GM12865 (cell line): Measurements from ENCODE around the gene SLC35E1.

Source experiments
- DNase-seq: peaks from one replicate; pipeline ENCODE4 v3.0.0; 2010; ENCODE audit warnings: low read depth
- H3K4me3 ChIP-seq: 2 replicates; pipeline ENCODE4 v1.5.1; 2011; ENCODE audit warnings: mild to moderate bottlenecking, low read depth, low read length, control low read depth
- TF ChIP-seq, protein P1 (sequence below): IDR thresholded peaks from 2 replicates; pipeline ENCODE4 v1.5.1; 2011; ENCODE audit warnings: low read length, control low read depth, low read depth, inconsistent platforms; ENCODE audit not compliant: insufficient read depth; ENCODE audit errors: missing control alignments

SLC35E1 gene

GRCh38 chr19:16530540-16531379 lies 41.5 kb downstream of the SLC35E1 start:
- no peak for DNase-seq
- TF ChIP-seq, protein P1, sequence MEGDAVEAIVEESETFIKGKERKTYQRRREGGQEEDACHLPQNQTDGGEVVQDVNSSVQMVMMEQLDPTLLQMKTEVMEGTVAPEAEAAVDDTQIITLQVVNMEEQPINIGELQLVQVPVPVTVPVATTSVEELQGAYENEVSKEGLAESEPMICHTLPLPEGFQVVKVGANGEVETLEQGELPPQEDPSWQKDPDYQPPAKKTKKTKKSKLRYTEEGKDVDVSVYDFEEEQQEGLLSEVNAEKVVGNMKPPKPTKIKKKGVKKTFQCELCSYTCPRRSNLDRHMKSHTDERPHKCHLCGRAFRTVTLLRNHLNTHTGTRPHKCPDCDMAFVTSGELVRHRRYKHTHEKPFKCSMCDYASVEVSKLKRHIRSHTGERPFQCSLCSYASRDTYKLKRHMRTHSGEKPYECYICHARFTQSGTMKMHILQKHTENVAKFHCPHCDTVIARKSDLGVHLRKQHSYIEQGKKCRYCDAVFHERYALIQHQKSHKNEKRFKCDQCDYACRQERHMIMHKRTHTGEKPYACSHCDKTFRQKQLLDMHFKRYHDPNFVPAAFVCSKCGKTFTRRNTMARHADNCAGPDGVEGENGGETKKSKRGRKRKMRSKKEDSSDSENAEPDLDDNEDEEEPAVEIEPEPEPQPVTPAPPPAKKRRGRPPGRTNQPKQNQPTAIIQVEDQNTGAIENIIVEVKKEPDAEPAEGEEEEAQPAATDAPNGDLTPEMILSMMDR = no peak
- H3K4me3 ChIP-seq = no peak overlapping the region

DNA sequence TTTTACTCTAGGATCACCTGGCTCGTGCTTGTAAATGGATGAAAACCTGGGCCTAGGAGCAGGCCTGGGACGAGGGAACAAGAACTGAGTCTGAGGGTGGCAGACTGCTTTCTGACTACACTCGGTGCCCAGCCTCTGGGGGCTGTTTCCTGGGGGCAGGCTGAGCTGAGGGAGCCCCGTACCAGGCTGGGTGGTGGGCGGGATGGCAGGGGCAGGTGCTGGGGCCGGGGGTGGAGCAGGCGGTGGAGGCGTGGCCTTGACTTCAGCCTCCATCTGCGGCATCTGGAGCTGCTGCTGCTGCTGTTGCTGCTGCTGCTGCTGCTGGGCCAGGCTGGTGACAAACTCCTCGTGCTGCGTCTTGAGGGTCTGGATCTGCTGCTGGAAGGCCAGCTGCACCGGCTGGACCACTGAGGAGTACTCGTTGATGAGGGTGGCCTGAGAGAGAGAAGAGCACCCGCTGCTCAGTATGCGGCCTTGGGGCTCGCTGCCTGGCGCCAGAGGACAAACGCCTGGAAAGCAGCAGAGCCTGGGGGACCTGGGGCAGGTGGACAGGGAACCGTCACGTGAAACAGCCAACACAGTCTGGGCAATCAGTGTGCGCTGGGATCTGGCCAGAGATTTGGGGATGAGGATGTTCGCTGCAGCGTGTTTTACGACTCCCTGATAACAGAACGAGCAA lies 42.6 kb downstream of the SLC35E1 start:
- TF ChIP-seq, protein P1 = no peak

GRCh38 chr19:16527971-16528521 lies 44.2 kb downstream of the SLC35E1 start:
- DNase-seq = peak; percentile 76
- TF ChIP-seq, protein P1 = peak; percentile 70
- no peak overlapping the region for H3K4me3 ChIP-seq

More for the DNA sequence above, 42.6 kb downstream of the SLC35E1 start:
- H3K4me3 ChIP-seq = no peak overlapping the region
- no peak for DNase-seq

GRCh38 chr19:16527334-16527935 lies 44.8 kb downstream of the SLC35E1 start:
- H3K4me3 ChIP-seq = no peak overlapping the region
- TF ChIP-seq, protein P1 = no peak
- DNase-seq = no peak

DNA sequence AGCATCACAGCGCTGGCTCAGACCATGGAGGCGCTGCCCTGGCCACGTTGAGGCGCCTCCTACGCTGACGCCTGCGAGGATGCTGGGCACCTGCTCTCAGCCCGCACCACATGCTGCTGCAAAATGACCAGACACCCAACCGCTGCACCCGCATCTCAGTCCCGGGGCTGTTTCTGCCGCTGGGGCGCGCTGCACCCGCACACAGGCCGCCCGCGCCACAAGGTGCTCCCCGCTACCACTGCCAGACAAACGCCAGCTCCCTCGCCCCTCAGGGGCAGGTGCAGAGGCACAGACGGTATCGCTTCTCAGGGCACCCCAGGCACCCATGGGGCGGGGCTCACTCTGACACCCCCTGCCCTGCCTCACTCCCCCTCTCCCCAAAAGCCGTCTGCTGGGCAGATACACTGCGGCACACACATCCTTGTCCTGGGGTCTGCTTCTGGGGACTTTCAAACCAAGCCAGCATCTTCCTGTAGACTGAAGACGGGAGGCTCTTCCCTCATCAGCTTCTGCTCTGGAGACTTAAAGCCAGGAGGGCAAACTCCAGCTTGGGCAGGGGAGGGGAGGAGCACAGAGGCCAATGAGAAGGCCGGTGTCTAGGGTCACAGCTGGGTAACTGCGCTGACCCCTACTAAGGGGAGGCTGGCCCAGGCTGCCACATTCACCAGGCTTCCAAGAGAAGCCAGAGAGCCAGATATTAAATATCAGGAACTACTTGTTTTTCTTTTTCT lies 46.3 kb downstream of the SLC35E1 start:
- no peak overlapping the region for H3K4me3 ChIP-seq
- no peak for DNase-seq
- TF ChIP-seq, protein P1 = no peak

- TF ChIP-seq, protein P1 = no peak
- H3K4me3 ChIP-seq = no peak overlapping the region
- no peak for DNase-seq
These were observed 47.1 kb downstream of the SLC35E1 start for GRCh38 chr19:16524991-16525734.
